SK-N-SH treated with all-trans-retinoic acid at 6 μM for 48 hours (cell line): ENCODE results near the gene PPP5C.

Source experiments
- ATAC-seq: fragments of 200-7000 bp; cut with Tn5 transposase; 3 replicates; pipeline ENCODE4 v1.9.1; 2020; ENCODE audit warnings: mild to moderate bottlenecking, moderate library complexity
- ARNTL ChIP-seq: fragments of 450-650 bp; formaldehyde crosslinking; IDR thresholded peaks from 2 replicates; pipeline ENCODE4 v1.5.0; 2020; ENCODE audit warnings: low read depth, mild to moderate bottlenecking, moderate library complexity, borderline replicate concordance
- BACH2 ChIP-seq: fragments of 250-450 bp; sonication (Bioruptor Pico); IDR thresholded peaks from 2 replicates; pipeline ENCODE4 v1.9.0; 2021; ENCODE audit warnings: mild to moderate bottlenecking, borderline replicate concordance
- ESRRG ChIP-seq: fragments of 250-450 bp; sonication (Bioruptor Pico); IDR thresholded peaks from 2 replicates; pipeline ENCODE4 v1.6.1; 2021; ENCODE audit warnings: mild to moderate bottlenecking
- GLIS3 ChIP-seq: fragments of 250-450 bp; sonication (Bioruptor Pico); IDR thresholded peaks from 2 replicates; pipeline ENCODE4 v1.5.0; 2020; ENCODE audit warnings: mild to moderate bottlenecking, moderate library complexity
- ISL1 ChIP-seq: fragments of 250-450 bp; sonication (Bioruptor Pico); IDR thresholded peaks from 2 replicates; pipeline ENCODE4 v2.1.2; 2022; ENCODE audit warnings: mild to moderate bottlenecking, moderate library complexity
- PPARA ChIP-seq: fragments of 250-450 bp; sonication (Bioruptor Pico); IDR thresholded peaks from 2 replicates; pipeline ENCODE4 v1.5.0; 2020; ENCODE audit warnings: mild to moderate bottlenecking, borderline replicate concordance
- RARB ChIP-seq: fragments of 250-450 bp; sonication (Bioruptor Pico); IDR thresholded peaks from 2 replicates; pipeline ENCODE4 v1.8.0; 2021; ENCODE audit warnings: mild to moderate bottlenecking, moderate library complexity
- SNAI2 ChIP-seq: fragments of 250-450 bp; sonication (Bioruptor Pico); IDR thresholded peaks from 2 replicates; pipeline ENCODE4 v1.5.0; 2020; ENCODE audit warnings: mild to moderate bottlenecking, moderate library complexity
- TCF4 ChIP-seq: fragments of 250-450 bp; sonication (Bioruptor Pico); IDR thresholded peaks from 2 replicates; pipeline ENCODE4 v1.8.0; 2021; ENCODE audit warnings: mild to moderate bottlenecking, moderate library complexity, borderline replicate concordance
- TOX ChIP-seq: fragments of 250-450 bp; sonication (Bioruptor Pico); IDR thresholded peaks from 2 replicates; pipeline ENCODE4 v1.8.0; 2021; ENCODE audit warnings: mild to moderate bottlenecking, moderate library complexity, borderline replicate concordance
- ZC3H10 ChIP-seq: fragments of 250-450 bp; sonication (Bioruptor Pico); IDR thresholded peaks from 2 replicates; pipeline ENCODE4 v1.5.1; 2021; ENCODE audit warnings: mild to moderate bottlenecking, moderate library complexity
- ZFP3 ChIP-seq: fragments of 250-450 bp; sonication (Bioruptor Pico); IDR thresholded peaks from 2 replicates; pipeline ENCODE4 v1.5.0; 2020; ENCODE audit warnings: mild to moderate bottlenecking, moderate library complexity
- ZFP30 ChIP-seq: fragments of 450-650 bp; formaldehyde crosslinking; IDR thresholded peaks from 2 replicates; pipeline ENCODE4 v1.5.0; 2022; ENCODE audit warnings: mild to moderate bottlenecking, moderate library complexity
- ZNF565 ChIP-seq: fragments of 450-650 bp; formaldehyde crosslinking; conservative IDR thresholded peaks from 2 replicates; pipeline ENCODE4 v1.5.0; 2020; ENCODE audit warnings: low read depth, mild to moderate bottlenecking, moderate library complexity
- ZNF70 ChIP-seq: fragments of 450-650 bp; formaldehyde crosslinking; IDR thresholded peaks from 2 replicates; pipeline ENCODE4 v1.5.0; 2020; ENCODE audit warnings: mild to moderate bottlenecking, moderate library complexity
- ZNF8 ChIP-seq: fragments of 450-650 bp; formaldehyde crosslinking; IDR thresholded peaks from 2 replicates; pipeline ENCODE4 v1.5.0; 2020; ENCODE audit warnings: mild to moderate bottlenecking, moderate library complexity
- TF ChIP-seq, protein P1 (sequence below): fragments of 250-450 bp; sonication (Bioruptor Pico); IDR thresholded peaks from 2 replicates; pipeline ENCODE4 v1.5.1; 2020; ENCODE audit warnings: low read depth, mild to moderate bottlenecking, moderate library complexity
- TF ChIP-seq, protein P2 (sequence below): fragments of 250-450 bp; sonication (Bioruptor Pico); IDR thresholded peaks from 2 replicates; pipeline ENCODE4 v1.5.0; 2020; ENCODE audit warnings: mild to moderate bottlenecking, moderate library complexity
- TF ChIP-seq, protein P3 (sequence below): fragments of 250-450 bp; sonication (Bioruptor Pico); IDR thresholded peaks from 2 replicates; pipeline ENCODE4 v1.8.0; 2021; ENCODE audit warnings: low read depth, mild to moderate bottlenecking, moderate library complexity, borderline replicate concordance
- TF ChIP-seq, protein P4 (sequence below): fragments of 250-450 bp; sonication (Bioruptor Pico); IDR thresholded peaks from 2 replicates; pipeline ENCODE4 v1.5.1; 2021; ENCODE audit warnings: mild to moderate bottlenecking, moderate library complexity

Gene PPP5C

DNA sequence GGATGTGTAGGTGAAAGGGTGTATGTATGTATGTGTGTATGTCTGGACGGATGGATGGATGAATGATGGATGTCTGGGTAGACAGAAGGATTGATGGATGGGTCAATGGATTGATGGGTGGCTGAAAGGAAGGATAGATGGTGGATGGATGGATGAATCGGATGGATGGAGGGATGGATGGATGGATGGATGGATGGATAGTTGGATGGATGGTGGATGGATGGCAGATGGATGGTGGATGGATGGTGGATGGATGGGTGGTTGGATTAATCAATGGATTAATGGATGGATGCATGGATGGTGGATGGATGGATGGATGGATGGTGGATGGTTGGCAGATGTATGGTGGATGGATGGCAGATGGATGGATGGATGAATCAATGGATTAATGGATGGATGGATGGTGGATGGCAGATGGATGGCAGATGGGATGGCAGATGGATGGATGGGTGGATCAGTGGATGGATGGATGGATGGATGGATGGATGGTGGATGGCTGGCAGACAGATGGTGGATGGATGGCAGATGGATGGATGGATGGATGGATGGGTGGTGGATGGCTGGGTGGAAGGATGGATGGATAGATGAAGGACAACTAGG, 16.5 kb upstream of the PPP5C start:
- ATAC-seq: no peak
- TF ChIP-seq ZNF70 (CRISPR knock-in tag) (no peak), ISL1 (CRISPR knock-in tag) (no peak), GLIS3 (CRISPR knock-in tag) (no peak), ZNF565 (CRISPR knock-in tag) (no peak), ZC3H10 (CRISPR knock-in tag) (no peak), PPARA (CRISPR knock-in tag) (no peak), ZFP3 (CRISPR knock-in tag) (no peak), ARNTL (CRISPR knock-in tag) (no peak), RARB (no peak), SNAI2 (CRISPR knock-in tag) (no peak), BACH2 (CRISPR knock-in tag) (no peak), ZNF8 (no peak), ESRRG (CRISPR knock-in tag) (no peak)
- TF ChIP-seq, protein P1, sequence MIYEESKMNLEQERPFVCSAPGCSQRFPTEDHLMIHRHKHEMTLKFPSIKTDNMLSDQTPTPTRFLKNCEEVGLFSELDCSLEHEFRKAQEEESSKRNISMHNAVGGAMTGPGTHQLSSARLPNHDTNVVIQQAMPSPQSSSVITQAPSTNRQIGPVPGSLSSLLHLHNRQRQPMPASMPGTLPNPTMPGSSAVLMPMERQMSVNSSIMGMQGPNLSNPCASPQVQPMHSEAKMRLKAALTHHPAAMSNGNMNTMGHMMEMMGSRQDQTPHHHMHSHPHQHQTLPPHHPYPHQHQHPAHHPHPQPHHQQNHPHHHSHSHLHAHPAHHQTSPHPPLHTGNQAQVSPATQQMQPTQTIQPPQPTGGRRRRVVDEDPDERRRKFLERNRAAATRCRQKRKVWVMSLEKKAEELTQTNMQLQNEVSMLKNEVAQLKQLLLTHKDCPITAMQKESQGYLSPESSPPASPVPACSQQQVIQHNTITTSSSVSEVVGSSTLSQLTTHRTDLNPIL (CRISPR knock-in tag): no peak
- TF ChIP-seq, protein P2, sequence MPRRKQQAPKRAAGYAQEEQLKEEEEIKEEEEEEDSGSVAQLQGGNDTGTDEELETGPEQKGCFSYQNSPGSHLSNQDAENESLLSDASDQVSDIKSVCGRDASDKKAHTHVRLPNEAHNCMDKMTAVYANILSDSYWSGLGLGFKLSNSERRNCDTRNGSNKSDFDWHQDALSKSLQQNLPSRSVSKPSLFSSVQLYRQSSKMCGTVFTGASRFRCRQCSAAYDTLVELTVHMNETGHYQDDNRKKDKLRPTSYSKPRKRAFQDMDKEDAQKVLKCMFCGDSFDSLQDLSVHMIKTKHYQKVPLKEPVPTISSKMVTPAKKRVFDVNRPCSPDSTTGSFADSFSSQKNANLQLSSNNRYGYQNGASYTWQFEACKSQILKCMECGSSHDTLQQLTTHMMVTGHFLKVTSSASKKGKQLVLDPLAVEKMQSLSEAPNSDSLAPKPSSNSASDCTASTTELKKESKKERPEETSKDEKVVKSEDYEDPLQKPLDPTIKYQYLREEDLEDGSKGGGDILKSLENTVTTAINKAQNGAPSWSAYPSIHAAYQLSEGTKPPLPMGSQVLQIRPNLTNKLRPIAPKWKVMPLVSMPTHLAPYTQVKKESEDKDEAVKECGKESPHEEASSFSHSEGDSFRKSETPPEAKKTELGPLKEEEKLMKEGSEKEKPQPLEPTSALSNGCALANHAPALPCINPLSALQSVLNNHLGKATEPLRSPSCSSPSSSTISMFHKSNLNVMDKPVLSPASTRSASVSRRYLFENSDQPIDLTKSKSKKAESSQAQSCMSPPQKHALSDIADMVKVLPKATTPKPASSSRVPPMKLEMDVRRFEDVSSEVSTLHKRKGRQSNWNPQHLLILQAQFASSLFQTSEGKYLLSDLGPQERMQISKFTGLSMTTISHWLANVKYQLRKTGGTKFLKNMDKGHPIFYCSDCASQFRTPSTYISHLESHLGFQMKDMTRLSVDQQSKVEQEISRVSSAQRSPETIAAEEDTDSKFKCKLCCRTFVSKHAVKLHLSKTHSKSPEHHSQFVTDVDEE: no peak
- TF ChIP-seq, protein P3, sequence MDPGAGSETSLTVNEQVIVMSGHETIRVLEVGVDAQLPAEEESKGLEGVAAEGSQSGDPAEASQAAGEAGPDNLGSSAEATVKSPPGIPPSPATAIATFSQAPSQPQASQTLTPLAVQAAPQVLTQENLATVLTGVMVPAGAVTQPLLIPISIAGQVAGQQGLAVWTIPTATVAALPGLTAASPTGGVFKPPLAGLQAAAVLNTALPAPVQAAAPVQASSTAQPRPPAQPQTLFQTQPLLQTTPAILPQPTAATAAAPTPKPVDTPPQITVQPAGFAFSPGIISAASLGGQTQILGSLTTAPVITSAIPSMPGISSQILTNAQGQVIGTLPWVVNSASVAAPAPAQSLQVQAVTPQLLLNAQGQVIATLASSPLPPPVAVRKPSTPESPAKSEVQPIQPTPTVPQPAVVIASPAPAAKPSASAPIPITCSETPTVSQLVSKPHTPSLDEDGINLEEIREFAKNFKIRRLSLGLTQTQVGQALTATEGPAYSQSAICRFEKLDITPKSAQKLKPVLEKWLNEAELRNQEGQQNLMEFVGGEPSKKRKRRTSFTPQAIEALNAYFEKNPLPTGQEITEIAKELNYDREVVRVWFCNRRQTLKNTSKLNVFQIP (CRISPR knock-in tag): no peak
- TF ChIP-seq, protein P4, sequence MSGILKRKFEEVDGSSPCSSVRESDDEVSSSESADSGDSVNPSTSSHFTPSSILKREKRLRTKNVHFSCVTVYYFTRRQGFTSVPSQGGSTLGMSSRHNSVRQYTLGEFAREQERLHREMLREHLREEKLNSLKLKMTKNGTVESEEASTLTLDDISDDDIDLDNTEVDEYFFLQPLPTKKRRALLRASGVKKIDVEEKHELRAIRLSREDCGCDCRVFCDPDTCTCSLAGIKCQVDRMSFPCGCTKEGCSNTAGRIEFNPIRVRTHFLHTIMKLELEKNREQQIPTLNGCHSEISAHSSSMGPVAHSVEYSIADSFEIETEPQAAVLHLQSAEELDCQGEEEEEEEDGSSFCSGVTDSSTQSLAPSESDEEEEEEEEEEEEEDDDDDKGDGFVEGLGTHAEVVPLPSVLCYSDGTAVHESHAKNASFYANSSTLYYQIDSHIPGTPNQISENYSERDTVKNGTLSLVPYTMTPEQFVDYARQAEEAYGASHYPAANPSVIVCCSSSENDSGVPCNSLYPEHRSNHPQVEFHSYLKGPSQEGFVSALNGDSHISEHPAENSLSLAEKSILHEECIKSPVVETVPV (CRISPR knock-in tag): no peak

DNA sequence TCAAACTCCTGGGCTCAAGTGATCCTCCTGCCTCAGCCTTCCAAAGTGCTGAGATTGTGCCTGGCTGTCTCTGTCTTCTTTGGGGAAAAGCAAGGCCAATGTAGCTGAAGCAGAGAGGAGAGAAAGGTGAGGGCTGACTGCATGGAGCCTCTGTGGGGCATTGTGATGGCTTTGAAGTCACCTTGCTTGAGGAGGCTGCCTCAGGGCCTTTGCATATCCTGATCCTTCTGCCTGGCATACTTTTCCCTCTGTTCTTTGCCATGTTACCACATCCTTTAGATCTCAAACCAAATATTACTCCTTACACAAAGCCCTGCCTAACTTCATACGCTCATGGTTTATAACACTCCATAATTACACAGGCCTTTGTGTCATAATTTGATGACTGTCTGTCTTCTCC, 9.4 kb upstream of the PPP5C start:
- ATAC-seq: no peak
- no peak for TF ChIP-seq ZNF70 (CRISPR knock-in tag)
- TF ChIP-seq, protein P1 (CRISPR knock-in tag): no peak
- TF ChIP-seq, protein P3 (CRISPR knock-in tag): no peak
- no peak for TF ChIP-seq BACH2 (CRISPR knock-in tag)
- no peak for TF ChIP-seq TOX (CRISPR knock-in tag)
- TF ChIP-seq ZNF565 (CRISPR knock-in tag): no peak
- no peak for TF ChIP-seq ZNF8
- TF ChIP-seq, protein P2: no peak
- no peak for TF ChIP-seq ISL1 (CRISPR knock-in tag)
- no peak for TF ChIP-seq GLIS3 (CRISPR knock-in tag)
- TF ChIP-seq ZFP30: no peak
- no peak for TF ChIP-seq ZC3H10 (CRISPR knock-in tag)
- TF ChIP-seq PPARA (CRISPR knock-in tag): no peak
- no peak for TF ChIP-seq TCF4
